Small intestine (tissue), 16 donors: ENCODE measurements around the gene FBRS. TPM values are rescaled to one million over a fixed set of nuclear protein-coding genes. Genes with fewer than 3 reads are reported as not detected.

Experiments used
- DNase-seq, 2 donors: peaks; one replicate each; pipeline versions ENCODE4 v3.0.0 to v3.0.0-alpha.2; 2013
- FAIRE-seq: peaks from 2 replicates; lab custom pipeline; 2012; peaks lifted over from hg19 to GRCh38; lab: Jason Lieb, UNC
- H3K27ac ChIP-seq, 3 donors: one replicate each; pipeline ENCODE4 v1.5.1; 2013; ENCODE audit warnings: low read length in 2 of 3, mild to moderate bottlenecking in 2 of 3, control low read depth in 1 of 3, inconsistent platforms in 1 of 3, low read depth in 1 of 3, moderate library complexity in 1 of 3
- H3K27me3 ChIP-seq, 3 donors: one replicate each; pipeline ENCODE4 v1.6.1; 2013; ENCODE audit warnings: low read length in 3 of 3, inconsistent platforms in 1 of 3; ENCODE audit not compliant: control insufficient read depth in 3 of 3, insufficient read depth in 3 of 3
- H3K36me3 ChIP-seq, 3 donors: one replicate each; pipeline ENCODE4 v1.6.1; 2013; ENCODE audit warnings: low read length in 3 of 3, inconsistent platforms in 1 of 3, low read depth in 1 of 3, mild to moderate bottlenecking in 1 of 3, moderate library complexity in 1 of 3; ENCODE audit not compliant: control insufficient read depth in 3 of 3, insufficient read depth in 2 of 3
- H3K4me1 ChIP-seq, 3 donors: one replicate each; pipeline ENCODE4 v1.6.1; 2013; ENCODE audit warnings: low read length in 2 of 3, inconsistent platforms in 1 of 3, low read depth in 1 of 3, mild to moderate bottlenecking in 1 of 3, moderate library complexity in 1 of 3; ENCODE audit not compliant: control insufficient read depth in 3 of 3, insufficient read depth in 2 of 3
- H3K4me3 ChIP-seq, 3 donors: one replicate each; pipeline ENCODE4 v1.5.1; 2013; ENCODE audit warnings: low read length in 3 of 3, control low read depth in 1 of 3, inconsistent platforms in 1 of 3, low read depth in 1 of 3, mild to moderate bottlenecking in 1 of 3, moderate library complexity in 1 of 3
- H3K9me3 ChIP-seq, 2 donors: one replicate each; pipeline ENCODE4 v1.6.1; 2013; ENCODE audit warnings: low read depth in 1 of 2, low read length in 1 of 2; ENCODE audit not compliant: control insufficient read depth in 2 of 2, insufficient read depth in 1 of 2
- WGBS, 3 donors: extraction: QIAGEN DNeasy Blood & Tissue Kit; methylation state at CpG; one replicate each; pipeline ENCODE4 v1.1.7; 2013; 5-methylcytosine and 5-hydroxymethylcytosine counted together
- long read RNA-seq, 10 donors: transcript quantifications; one replicate each; lab custom pipeline, GENCODE V29; 2026
- polyA plus RNA-seq, 4 donors: library from polyadenylated mRNA; stranded (reverse) in 3 of 4; unstranded in 1 of 4; fragments of 200-250 nt in 3 of 4; fragments of 120-200 nt in 1 of 4; gene quantifications; one replicate each; pipeline versions ENCODE4 v1.2.1 to v1.2.3, GENCODE V29; 2013
- donor health status: healthy with polysubstance abuse.
- donor health status: control.
- donor health status: control.
- donor health status: Bipolar disorder and iron deficiency.
- donor health status: healthy.

Gene FBRS
- 10 to 100 TPM; 36.2 to 94.6 (median 47.6) TPM for polyA plus RNA-seq
- long read RNA-seq, donor 1: 0 reads
- long read RNA-seq, donor 2, partial matches to known transcripts: 0 of 3 reads
- long read RNA-seq, donor 2, other reads (novel, unspliced or antisense): 0 of 3 reads
- long read RNA-seq, donor 3, partial matches to known transcripts: 0 of 6 reads
- long read RNA-seq, donor 3, other reads (novel, unspliced or antisense): 0 of 6 reads
- long read RNA-seq, donor 4, partial matches to known transcripts: 0 of 1 reads
- long read RNA-seq, donor 4, other reads (novel, unspliced or antisense): 0 of 1 reads
- long read RNA-seq, donor 5, partial matches to known transcripts: 0 of 2 reads
- long read RNA-seq, donor 5, other reads (novel, unspliced or antisense): 0 of 2 reads
- long read RNA-seq, donor 6, partial matches to known transcripts: 28 of 31 reads
- long read RNA-seq, donor 6, other reads (novel, unspliced or antisense): 0 of 31 reads
- long read RNA-seq, donor 7, partial matches to known transcripts: 0 of 4 reads
- long read RNA-seq, donor 7, other reads (novel, unspliced or antisense): 0 of 4 reads
- long read RNA-seq, donor 8, partial matches to known transcripts: 0 of 3 reads
- long read RNA-seq, donor 8, other reads (novel, unspliced or antisense): 0 of 3 reads
- long read RNA-seq, donor 9, partial matches to known transcripts: 0 of 1 reads
- long read RNA-seq, donor 9, other reads (novel, unspliced or antisense): 0 of 1 reads
- long read RNA-seq, donor 10, partial matches to known transcripts: 17 of 22 reads
- long read RNA-seq, donor 10, other reads (novel, unspliced or antisense): 0 of 22 reads

DNA sequence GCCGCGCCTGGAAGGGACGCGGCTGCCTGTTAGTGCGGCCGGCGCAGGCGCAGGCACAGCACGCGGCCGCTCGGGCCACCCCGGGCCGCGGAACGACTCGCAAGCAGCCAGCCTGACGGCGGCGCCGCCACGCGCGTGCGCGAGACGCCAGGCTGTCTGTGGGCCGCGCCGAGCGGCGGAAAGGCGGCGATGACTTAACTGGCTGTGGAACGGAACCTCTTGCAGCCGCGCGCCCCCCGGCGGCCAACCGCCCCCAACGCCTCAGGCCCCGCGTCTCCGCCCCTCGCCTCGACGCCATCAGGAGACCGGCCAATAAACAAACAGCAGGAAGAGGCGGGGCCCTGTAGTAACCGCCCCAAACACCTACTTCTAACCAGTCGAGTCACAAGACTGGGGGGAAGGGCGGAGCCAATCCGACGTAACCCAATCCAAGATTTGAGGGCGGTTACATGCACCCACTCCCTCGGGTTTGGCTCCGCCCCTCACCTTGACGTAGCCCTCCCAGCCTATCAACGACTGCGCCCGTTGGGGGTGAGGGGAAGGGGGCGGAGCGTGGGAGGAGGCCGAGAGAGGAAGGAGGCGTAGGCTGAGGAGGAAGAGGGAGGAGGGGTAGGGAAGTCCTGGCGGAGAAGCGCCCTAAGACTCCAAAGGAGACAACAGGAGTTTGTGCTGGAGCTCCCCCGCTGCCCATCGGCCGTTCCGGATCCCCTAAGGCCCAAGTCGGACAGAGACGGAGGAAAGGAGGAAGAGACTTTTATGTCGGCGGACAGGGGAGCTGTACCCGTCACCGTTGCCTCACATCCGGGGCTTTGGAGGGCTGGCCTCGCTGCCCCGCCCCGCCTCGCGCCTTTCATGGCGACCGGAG, at the start of gene FBRS:
Gene FBRS, plus strand, starts transcription at position 566 of the 865 bp plus-strand sequence. CDS start 1,088 bp downstream, outside the sequence.
- H3K27ac ChIP-seq: peak within 1 kb of the TSS; percentile 97 to 99 (median 99)
- H3K36me3 ChIP-seq: peaks cover 26 to 77% (median 31%) of the 10 kb centered on the region in 3 donors
- H3K4me3 ChIP-seq: peak within 1 kb of the TSS; percentile 79 to 86 (median 86)
- DNase-seq: peak; percentile 100
- FAIRE-seq: peak; percentile 44
- H3K9me3 ChIP-seq: no peaks in the 10 kb centered on the region
- H3K27me3 ChIP-seq: no peaks in the 10 kb centered on the region
- H3K4me1 ChIP-seq: peaks cover 0 to 33% (median 6%) of the 10 kb centered on the region in 3 donors
- WGBS, 3 donors: 0% methylated on average over 72 to 86 of the region's 86 CpGs

DNA sequence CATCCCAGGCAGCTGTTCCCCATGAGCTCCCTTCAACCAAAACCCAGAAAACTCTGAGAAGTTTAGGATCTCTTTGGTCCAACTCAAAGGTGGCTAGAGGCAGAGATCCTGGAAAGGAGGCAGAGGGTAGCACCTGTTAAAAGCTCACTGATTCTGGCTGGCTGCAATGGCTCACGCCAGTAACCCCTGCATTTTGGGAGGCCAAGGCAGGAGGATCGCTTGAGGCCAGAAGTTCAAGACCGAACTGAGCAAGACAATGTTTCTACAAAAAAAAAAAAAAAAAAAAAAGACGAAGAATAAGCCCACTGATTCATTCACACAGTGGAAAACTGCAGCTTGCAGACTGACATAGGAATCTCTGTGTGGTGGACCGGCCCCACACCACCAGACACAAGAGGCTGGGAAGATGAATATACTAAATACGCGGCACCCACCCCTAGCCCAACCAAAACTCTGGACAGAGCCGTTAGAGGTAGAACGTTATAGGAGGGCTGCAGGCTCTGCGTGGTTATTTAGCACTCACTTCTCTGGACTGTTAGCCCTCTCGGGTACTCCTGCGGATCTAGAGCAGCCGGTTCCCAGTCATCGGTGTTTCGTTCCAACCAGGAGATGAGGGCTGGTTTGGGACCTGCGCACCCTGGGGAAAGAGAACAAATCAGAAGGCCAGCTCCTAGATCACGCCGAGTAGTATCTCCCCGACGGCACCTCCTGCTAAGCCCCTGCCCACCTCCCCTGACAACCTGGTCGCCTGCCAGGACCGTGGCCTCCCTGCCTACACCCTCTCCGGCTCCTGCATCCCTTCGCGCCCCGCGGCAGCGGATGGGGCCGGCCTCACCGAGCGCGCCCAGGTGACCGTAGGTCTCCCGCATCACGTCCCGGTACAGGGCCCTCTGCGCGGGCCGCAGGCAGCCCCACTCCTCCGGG, 49.0 kb upstream of the FBRS start:
- Histone ChIP-seq H3K4me1 (peaks cover 0 to 9% (median 5%) of the 10 kb centered on the region in 3 donors), H3K4me3 (peak overlapping the region; percentile 67 to 89 (median 89)), H3K27me3 (no peaks in the 10 kb centered on the region), H3K27ac (peak overlapping the region; percentile 86 to 96 (median 92)), H3K9me3 (no peaks in the 10 kb centered on the region), H3K36me3 (peaks cover 3 to 43% (median 3%) of the 10 kb centered on the region in 3 donors)
- 11 to 13% (median 11%) methylated on average over 35 to 40 of the region's 40 CpGs for WGBS, 3 donors
- DNase-seq: peak; percentile 46 to 80
- no peak for FAIRE-seq

DNA sequence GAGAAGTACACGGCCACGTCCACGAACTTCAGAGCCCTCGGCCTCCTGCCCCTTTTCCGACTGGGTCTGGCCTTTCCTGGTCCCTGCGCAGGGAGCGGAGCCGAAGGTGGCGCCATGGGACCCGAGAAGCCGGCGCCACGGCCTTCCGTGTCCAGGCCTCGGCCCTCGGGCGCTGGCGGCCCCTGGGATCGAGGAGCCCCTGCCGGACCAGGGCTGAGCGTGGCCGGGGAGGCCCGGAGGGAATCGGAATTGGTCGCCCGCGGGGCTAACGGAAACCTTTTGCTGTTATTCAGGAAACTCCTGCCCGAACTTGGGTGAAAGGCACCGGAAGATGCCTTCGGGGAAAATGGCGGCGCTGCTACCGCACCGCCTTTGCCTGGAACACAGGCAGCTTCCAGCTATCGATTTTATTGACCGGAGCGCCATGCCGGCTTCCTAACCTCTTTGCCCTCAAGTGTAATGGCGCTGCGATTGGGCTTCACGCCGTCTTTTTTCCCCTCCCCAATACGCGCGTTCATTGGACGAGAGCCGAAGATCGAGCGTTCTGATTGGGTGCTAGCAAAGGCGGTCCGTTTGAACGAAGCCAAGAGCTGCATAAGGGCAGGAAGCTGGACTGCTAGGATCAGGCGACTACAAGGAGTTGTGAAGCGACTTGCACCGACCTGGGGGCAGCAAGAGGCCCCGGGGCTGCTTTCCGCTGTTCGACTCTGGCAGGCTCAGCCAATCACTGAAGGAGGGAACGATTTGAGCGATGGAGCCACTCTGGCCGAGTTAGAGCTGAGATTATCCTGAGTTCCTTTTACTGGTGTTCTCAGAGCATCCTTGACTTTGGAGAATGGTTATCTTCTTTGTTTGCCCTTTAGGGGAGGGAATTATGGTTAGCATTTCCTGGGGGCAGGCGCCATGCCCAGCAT, 48.0 kb upstream of the FBRS start, which contains the start of gene ZNF689:
Gene ZNF689, minus strand, starts transcription at position 464 of the 914 bp plus-strand sequence. Its CDS starts 348 bp downstream, at position 116.
- 0% methylated on average over 59 to 63 of the region's 63 CpGs for WGBS, 3 donors
- Histone ChIP-seq H3K27ac (peak within 1 kb of the TSS; percentile 86 to 96 (median 92)), H3K27me3 (no peaks in the 10 kb centered on the region), H3K36me3 (peaks cover 0 to 34% (median under 1%) of the 10 kb centered on the region in 3 donors), H3K4me3 (peak within 1 kb of the TSS; percentile 67 to 89 (median 89)), H3K9me3 (no peaks in the 10 kb centered on the region), H3K4me1 (peaks cover 0 to 9% (median 5%) of the 10 kb centered on the region in 3 donors)
- FAIRE-seq (no peak), DNase-seq (peak; percentile 98 to 99)

GRCh38 chr16:30615358-30616091, 42.7 kb upstream of the FBRS start:
- no peak overlapping the region for H3K4me3 ChIP-seq
- peaks cover 0 to 4% of the 10 kb centered on the region in 2 donors for H3K9me3 ChIP-seq
- no peaks in the 10 kb centered on the region for H3K36me3 ChIP-seq
- FAIRE-seq (no peak), DNase-seq (peak; percentile 36 to 63)
- H3K27me3 ChIP-seq: no peaks in the 10 kb centered on the region
- peaks cover 0 to 18% (median 0%) of the 10 kb centered on the region in 3 donors for H3K4me1 ChIP-seq
- WGBS, 3 donors: 30 to 43% (median 34%) methylated on average over 12 of the region's 12 CpGs
- H3K27ac ChIP-seq: no peak overlapping the region

- peaks cover 0 to 4% of the 10 kb centered on the region in 2 donors for H3K9me3 ChIP-seq
- H3K36me3 ChIP-seq: no peaks in the 10 kb centered on the region
- H3K27ac ChIP-seq: no peak overlapping the region
- H3K27me3 ChIP-seq: no peaks in the 10 kb centered on the region
- H3K4me3 ChIP-seq: no peak overlapping the region
- DNase-seq (no peak), FAIRE-seq (no peak)
- peaks cover 0 to 18% (median 0%) of the 10 kb centered on the region in 3 donors for H3K4me1 ChIP-seq
- 78 to 89% (median 87%) methylated on average over 4 of the region's 4 CpGs for WGBS, 3 donors
These were observed 39.0 kb upstream of the FBRS start for GRCh38 chr16:30619202-30619601.

DNA sequence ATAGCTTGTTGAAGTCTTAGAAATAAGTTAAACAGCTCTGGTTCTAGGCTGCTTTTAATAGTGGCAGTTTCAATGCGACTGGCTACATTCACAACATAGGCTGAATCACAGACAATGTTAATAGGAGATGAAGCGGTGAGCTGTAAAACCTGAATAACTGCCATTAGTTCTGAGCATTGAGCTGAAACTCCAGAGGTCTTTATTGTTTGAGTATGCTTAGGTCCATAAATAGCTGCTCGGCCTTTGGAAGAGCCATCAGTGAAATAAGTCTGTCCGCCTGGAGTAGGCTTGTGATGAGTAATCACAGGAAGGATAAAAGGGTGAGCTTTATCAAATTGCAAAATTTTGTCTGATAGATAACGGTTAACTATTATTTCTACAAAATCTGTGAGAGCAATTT, 38.6 kb upstream of the FBRS start:
- H3K36me3 ChIP-seq: no peaks in the 10 kb centered on the region
- FAIRE-seq (no peak), DNase-seq (peak in 1 of 2 donors; percentile 51)
- H3K9me3 ChIP-seq: peaks cover 0 to 4% of the 10 kb centered on the region in 2 donors
- WGBS, 3 donors: 75 to 82% (median 82%) methylated on average over 5 of the region's 5 CpGs
- no peaks in the 10 kb centered on the region for H3K27me3 ChIP-seq
- no peak overlapping the region for H3K27ac ChIP-seq
- no peak overlapping the region for H3K4me3 ChIP-seq
- peaks cover 0 to 18% (median 0%) of the 10 kb centered on the region in 3 donors for H3K4me1 ChIP-seq
